ENCODE data around the gene RABL6. TPM values are rescaled to one million over a fixed set of nuclear protein-coding genes. Genes with fewer than 3 reads are reported as not detected.
A peak's percentile ranks its signal among the peaks of the same experiment; 100 is the strongest.
"Not testable (repeated sequence)": the region's sequence is repeated elsewhere in the genome, so short reads cannot be mapped to it uniquely, and the experiment has no call there.

The RABL6 gene, protein sequence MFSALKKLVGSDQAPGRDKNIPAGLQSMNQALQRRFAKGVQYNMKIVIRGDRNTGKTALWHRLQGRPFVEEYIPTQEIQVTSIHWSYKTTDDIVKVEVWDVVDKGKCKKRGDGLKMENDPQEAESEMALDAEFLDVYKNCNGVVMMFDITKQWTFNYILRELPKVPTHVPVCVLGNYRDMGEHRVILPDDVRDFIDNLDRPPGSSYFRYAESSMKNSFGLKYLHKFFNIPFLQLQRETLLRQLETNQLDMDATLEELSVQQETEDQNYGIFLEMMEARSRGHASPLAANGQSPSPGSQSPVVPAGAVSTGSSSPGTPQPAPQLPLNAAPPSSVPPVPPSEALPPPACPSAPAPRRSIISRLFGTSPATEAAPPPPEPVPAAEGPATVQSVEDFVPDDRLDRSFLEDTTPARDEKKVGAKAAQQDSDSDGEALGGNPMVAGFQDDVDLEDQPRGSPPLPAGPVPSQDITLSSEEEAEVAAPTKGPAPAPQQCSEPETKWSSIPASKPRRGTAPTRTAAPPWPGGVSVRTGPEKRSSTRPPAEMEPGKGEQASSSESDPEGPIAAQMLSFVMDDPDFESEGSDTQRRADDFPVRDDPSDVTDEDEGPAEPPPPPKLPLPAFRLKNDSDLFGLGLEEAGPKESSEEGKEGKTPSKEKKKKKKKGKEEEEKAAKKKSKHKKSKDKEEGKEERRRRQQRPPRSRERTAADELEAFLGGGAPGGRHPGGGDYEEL
- 62.6 TPM for polyA plus RNA-seq (ENCODE audit: insufficient read length)

DNA sequence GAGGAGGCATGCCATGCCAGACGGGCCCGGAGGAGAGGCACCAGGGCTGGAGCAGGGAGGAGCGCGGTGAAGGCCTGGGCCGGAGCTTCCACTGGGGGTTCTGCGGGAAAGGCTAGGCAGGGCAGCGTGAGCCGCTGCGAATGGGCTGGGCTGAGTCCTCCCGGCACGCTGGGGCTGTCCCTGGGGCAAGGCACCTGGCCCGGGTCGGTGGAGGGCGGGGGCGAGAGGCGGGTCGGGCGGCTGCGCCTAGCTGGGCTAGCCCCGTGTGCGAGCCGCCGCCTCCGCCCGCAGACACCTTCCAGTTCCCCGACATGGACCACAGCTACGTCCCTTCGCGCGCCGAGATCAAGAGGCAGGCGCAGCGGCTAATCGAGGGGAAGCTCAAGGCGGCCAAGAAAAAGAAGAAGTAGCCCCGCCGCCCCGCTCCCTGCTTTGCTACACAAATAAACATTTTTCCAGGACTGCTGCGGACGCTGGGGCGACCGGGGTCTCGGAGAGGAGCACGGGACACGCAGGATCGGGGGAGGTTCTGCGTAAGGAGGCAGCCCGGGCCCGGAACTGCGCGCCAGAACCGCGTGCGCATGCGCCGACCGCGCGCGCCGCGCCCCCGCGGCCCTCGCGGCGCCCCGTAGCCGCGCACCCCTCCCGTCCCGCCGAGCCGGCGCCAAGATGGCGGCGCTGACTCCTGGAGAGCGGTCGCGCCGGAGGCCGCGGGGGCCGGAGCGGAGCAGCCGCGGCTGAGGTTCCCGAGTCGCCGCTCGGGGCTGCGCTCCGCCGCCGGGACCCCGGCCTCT lies at the start of gene RABL6:
Gene RABL6 (plus strand): TSS at position 668 of the 794 bp plus-strand sequence. CDS start 249 bp downstream, outside the sequence.
- DNase-seq: peak; percentile 94

DNA sequence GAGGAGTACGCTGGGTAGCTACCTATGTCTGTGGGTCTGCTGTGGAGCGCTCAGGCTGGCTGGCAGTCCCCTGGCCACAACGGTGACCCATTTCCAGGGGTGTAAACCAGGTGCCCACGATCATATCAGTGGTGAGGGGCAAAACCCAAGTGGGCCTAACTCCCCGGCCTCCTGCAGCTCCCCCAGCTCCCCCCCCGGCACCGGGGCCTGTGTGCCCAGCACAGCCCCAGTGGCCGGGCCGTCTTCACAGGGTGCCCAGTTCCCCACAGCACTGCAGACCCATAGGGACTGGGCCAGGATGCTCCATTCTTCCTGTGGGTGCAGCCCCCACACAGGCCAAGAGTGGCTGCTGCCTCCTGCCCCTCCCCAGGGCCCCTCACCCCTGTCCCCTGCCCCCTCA lies 48.7 kb upstream of the RABL6 start:
- DNase-seq: no peak

DNA sequence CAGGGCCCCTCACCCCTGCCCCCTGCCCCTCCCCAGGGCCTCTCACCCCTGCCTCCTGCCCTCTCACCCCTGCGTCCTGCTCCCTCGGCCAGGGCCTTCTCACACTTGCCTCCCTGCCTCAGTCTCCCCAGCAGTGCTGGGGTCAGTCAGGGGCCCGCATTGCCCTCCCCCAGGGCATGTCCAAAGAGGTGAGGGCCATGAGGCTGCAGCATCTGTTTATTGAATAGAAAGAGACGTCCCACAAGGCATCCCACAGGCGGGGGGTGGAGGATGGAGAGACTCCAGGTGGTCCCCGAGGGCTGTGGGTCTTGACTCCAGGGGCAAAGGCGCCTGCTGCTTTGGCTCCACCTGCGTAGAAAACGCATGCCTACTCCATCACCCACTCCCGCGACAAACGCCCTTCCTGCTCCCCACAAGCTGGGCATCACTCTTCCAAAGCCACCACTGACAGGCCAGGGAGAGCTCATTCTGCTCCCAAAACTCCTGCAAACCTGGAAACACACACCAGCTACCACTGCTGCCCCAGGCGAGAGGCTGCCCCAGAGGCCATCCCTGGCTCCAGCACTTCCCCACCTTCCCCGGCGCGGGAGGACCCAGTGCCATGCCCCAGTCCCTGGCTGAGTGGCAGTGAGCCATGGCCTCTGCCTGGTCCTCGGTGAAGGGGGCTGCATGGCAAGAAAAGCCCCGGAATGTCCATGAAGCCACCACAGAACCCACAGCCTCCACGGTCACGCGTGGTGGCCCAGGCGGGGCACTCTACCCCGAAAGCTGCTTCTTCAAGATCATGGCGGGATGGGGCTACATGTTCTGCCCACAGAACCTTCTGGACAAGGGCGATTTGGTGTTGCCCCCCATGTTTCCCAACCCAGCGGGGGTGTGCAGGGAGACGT lies 48.1 kb upstream of the RABL6 start:
- DNase-seq: no peak

DNA sequence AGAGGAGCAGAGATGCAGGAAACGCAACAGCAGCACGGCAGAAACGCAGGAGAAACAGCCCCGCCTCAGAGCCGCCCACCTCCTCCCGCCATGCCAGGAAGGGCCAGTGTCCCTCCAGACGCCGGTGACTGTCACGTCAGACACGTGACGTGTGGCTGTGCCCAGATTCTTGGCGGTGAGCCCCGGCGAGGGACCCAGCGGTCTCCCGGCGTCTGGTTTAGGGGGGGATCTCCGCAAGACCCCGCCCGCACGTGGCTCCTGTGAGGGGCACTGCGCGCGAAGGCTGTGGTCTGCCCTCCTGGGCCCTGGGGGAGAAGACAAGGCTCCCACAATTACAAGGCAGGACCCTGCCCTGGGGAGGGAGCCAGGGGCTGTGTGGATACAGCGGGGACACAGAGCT lies 47.3 kb upstream of the RABL6 start:
- no peak for DNase-seq

DNA sequence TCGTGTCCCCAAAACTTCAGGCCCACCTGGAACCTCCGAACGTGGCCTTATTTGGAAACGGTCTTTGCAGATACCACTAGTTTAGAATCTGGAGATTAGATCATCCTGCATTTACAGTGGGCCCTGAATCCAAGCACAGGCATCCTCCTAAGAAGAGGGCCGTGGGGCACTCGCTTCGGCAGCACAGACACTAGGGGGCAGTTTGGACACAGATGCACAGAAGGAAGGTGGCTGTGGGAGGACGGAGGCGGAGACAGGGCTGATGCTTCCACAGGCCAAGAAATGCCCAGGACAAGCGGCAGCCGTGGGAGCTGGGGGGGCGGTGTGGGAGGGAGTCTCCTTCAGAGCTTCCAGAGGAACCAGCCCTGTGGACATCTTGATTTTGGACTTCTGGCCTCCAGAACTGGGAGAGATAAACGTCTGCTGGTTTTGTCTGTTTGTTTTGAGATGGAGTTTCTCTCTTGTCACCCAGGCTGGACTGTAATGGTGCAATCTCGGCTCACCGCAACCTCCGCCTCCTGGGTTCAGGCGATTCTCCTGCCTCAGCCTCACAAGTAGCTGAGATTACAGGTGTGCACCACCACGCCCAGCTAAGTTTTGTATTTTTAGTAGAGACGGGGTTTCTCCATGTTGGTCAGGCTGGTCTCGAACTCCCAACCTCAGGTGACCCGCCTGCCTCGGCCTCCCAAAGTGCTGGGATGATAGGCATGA lies 46.8 kb upstream of the RABL6 start:
- peak; percentile 22 for DNase-seq

DNA sequence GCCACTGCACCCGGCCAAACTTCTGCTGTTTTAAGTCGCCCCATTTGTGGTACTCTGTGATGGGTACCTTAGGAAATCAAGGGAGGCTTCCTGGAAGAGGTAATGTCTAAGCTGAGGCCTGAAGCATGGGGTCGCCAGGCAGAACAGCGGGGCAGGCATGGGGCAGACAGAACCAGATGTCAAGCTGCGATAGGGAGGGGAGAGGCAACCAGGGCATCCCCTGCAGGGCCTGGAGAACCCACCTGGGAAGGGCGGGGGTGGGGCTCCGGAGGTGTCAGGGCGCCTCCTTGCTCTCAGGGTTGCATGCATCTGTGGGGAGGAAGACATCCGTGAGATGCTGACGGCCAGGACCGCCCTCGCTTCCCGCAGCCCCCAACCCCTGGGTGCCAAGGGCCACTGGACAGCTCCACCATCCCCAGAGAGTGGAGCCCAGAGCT lies 46.2 kb upstream of the RABL6 start:
- DNase-seq: no peak

DNA sequence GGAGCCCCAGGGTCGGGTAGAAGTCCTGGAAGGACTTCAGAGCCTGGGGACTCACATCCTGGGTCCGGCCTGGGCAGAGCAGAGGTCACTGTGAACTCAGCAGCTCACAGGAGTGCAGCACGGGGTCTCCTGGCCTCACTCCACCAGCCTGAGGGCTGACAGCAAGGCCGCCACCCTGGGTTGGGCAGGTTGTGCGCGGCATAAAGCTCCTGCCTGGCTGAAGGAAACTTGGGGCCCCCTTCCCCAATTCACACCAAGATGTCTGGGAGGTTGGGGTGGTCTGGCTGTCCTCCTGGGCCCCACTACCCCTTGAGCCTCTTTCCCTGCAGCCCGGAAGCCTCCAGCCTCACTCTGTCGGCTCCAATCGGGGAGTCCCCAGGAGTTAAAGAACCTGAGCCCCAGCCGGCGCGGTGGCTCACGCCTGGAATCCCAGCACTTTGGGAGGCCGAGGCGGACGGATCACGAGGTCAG lies 45.5 kb upstream of the RABL6 start:
- DNase-seq: no peak

DNA sequence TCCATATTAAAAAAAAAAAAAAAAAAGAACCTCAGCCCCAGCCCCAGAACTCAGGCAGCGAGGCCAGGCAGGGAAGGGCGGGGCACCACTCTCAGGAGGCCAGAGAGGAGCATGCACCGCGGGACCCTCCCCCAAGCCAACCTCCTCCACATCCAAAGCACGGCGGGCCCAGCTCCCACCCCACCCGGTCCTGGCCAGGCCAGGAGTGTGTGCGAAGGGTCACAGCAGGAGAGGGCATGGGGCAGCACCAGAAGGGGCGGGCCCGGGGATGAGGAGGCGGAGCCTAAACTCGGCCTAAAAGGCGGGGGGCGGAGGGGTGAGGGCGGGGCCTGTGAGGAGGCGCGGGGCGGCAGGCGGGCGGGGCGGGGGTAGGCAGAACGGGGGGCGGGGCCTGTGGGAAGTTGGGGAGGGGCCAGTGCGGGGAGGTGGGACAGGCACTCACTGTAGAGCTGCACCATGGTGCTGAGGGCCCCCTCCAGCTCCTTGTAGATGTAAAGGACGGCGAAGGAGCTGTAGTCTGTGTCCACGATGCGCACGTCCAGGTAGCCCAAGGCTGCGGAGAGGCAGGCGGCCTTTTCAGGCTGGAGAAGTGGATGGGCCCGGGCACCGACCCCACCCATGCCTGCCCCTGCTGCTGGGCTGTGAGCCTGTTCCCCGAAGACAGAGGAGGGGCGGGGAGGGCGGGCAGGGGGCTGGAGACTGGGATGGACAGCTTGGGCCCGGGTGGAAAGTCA lies 44.7 kb upstream of the RABL6 start:
- DNase-seq: no peak

DNA sequence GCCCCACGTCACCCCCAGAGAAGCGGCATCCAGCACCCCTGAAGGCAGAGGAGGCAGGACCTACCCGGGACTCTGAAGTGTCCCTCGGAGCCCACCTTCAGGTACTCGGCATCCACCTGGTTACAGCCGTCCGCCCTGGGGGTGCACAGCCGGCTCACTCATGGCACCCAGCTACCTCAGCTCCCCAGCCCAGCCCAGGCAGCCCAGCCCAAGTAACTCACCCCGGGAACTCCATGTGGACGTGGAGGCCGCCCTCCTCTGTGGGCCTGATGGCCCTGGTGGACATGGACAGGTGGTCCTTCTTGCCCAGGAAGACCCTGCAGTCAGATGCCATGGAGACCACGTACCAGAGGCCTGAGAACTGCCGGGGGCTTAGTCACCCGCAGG lies 44.1 kb upstream of the RABL6 start:
- DNase-seq: no peak

DNA sequence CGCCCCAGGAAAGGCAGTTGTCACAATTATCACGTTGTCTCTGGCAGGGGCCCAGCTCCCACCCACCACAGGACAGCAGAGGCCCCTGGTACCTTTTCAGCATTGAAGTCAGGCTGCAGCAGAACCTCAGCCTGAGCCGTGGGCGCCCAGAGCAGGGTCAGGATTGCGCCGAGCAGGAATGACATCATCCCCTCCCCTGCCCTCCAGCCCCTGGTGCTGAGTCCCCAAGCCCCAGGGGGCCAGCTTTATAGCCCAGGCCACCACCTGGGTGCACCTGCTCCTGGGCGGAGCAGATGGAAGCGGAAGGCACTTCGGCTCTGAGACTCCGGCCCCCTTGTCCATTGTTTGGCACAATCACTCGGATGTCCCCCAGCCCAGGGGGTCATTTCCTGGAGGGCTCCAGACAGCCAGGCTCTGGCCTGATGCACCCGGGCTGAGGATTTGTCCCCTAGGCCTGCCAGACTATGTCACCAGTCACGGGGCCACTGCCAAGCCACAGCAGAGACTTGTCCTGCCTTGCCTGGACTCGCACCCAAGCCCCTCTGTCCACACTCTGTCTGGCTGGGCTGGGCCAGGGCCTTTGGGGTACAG lies 43.4 kb upstream of the RABL6 start, which contains the start of gene LCN15:
Gene LCN15 (minus strand): TSS at position 218 of the 591 bp plus-strand sequence. CDS start 30 bp downstream, at position 188.
- DNase-seq: no peak

DNA sequence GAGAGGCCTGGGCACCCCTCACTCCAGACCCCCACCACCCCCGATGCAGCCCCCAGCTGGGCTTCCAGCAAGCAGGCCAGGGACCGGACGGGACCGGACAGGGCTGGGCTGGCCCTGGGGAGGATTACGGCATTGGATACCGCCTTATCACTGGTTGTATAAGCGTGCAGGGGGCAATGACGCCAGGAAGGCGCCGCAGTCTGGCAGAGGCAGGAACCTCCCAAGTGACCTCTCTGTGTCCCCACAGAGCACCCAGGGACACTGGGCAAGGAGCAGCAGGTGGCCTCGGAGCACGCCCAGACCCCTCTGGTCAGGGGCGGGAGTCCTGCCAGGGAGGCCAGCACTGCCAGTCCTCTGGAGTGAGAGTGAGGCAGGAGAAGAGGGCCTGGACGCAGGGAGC lies 42.7 kb upstream of the RABL6 start:
- no peak for DNase-seq

DNA sequence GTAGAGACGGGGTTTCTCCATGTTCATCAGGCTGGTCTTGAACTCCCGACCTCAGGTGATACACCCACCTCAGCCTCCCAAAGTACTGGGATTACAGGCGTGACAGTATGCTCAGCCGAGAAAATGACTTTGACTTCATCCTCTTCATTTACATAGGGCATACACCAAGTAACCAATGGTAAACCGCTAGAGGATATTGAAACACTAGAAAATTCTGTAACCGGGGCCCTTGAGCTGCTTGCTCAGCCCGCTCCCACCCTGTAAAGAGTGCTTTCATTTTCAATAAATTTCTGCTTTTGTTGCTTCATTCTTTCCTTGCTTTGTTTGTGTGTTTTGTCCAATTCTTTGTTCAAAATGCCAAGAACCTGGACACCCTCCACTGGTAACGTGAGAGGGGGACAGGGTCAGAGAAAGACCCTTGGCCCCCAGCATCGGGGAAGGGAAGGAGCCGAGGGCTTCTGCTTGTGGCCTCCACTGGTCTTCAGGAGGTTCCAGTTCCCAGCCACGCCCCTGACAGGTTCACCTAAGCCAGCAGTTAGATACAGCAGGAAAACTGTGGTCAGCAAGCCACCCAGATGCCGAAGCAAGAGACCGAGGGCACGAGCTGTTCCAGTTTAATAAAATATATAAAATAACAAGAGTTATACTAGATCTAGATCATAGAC lies 41.9 kb upstream of the RABL6 start:
- not testable (repeated sequence) for DNase-seq

DNA sequence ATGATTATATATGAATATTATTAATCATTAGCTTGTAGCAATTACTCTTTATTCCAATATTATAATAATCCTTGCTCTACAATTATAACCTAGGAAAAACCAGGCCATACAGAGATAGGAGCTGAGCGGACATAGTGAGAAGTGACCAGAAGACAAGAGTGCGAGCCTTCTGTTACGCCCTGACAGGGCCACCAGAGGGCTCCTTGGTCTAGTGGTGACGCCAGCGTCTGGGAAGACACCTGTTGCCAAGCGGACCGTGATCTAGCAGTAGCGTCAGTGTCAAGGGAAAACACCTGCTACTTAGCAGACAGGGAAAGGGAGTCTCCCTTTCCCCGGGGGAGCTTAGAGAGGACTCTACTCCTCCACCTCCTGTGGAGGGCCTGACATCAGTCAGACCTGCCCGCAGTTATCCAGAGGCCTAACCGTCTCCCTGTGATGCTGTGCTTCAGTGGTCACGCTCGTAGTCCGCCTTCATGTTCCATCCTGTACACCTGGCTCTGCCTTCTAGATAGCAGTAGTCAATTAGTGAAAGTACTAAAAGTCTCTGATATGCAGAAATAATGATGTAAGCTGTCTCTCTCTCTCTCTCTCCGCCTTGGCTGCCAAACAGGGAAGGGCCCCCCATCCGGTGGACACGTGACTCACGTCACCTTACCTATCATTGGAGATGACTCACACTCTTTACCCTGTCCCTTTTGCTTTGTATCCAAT lies 41.2 kb upstream of the RABL6 start:
- DNase-seq: peak; percentile 55

DNA sequence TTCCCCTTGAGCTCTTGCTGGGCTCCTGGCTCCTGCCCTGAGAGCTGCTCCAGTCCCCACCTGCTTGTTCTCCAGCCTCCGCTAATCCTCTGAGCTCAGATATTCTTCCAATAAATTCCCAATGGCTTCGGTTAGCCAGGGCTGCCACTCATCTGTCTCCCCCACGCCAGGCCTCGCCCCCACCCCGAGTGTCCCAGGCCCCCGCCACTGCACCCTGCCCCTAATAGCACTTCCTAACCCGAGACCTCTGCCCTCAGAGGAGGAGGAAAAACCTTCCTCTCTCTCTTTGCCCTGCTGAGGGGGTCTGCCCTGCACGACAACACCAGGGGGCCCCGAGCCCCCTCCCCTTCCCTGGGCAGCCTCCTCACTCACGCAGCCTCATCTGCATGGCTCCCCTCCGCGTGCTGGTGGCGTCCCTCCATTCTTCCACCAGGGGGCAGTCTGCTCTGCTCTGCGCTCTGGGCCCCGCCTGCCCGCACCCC lies 38.0 kb upstream of the RABL6 start:
- no peak for DNase-seq

DNA sequence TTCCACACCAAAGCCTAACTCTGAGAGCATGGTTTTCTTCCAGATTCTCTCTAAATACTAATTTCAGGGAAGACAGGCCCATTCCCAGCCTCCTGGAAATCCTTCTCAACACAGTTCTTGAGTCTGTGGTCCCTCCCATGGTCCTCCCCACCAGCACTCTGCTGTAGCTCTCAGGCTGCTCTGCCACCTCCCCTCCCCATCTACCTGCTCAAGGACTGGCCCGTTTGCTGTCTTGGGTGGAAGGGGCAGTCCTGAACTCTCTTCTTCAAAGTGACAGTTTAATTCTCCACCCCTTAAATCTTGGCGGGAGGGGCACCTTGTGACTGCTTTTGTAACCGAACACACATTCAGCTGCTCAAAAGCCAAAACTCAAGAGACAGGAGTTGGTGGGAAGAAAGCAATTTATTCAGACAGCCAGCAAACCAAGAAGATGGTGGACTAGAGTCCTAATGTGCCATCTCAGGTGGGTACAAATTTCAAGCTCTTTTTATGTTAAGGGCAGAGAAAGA lies 35.8 kb upstream of the RABL6 start:
- no peak for DNase-seq

DNA sequence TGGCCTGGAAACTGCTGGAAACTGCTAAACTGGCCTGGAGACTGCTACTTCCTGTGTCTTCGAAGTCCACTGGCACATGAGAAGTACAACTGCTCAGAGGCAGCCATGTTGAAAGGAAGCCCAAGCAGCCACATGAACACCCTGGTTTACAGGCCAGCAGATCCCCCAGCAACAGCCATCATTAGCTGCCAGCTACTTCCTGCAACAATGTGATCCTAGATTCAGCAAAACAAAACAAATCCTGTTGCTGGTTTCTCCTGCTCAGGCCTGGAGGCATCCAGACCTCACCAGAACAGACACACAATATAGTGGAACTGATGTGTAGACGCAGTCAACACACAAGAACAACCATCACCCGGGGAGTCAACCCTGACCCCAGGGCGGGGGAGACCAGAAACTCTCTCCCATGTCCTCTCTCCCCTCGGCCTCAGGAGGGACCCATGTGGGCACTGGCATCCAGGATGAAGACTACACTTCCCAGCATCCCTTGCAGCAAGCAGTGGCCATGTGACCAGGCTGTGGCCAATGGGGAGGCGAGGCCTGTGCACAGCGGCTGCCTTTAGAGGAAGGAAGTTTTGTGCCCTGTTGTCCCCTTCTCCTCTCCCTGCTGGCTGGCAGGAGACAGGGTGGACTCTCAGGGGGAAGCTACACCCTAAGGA lies 34.2 kb upstream of the RABL6 start:
- no peak for DNase-seq

DNA sequence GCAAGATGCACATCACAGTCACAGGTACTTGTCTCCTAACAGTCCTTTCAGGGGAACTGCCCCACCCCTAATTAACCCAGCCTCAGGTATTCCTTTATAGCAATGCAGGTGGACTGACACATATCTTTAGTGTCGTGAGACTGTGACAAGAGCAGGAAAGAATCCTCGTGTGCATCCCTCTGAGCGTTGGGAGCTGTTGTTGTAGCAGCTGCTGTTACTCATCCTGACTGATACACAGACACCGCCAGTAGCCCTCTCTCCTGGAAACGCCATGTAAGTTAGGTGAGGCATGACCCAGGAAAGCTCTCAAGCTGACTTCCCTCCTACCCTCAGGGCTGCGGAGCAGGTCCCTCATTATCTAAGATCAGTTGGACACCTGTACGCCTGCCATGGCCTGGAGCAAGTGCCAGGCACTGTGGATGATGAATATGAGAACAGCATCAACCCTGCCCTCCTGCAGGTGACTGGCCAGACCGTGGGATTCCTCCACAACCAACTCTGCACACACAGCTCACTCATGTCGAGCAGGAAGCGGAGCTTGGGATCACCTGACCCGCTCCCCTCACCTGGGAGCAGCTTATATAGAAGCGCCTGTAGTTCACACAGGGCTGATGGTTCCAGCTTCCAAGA lies 33.2 kb upstream of the RABL6 start:
- no peak for DNase-seq
